ENCODE data around the gene TAB2.
A peak's percentile ranks its signal among the peaks of the same experiment; 100 is the strongest.

Gene TAB2

GRCh38 chr6:149317644-149318571, at the start of gene TAB2:
Gene TAB2, plus strand, starts transcription at chr6:149317712. Its CDS starts 52,286 bp downstream, at chr6:149369998.
- peak; percentile 27 to 76 for DNase-seq (ENCODE audit: low read depth in 1 of 2, low spot score in 1 of 2)

- DNase-seq (ENCODE audit: low read depth in 1 of 2, low spot score in 1 of 2) = no peak
These were observed 49.4 kb upstream of the TAB2 start for GRCh38 chr6:149268146-149268545.

- DNase-seq (ENCODE audit: low read depth in 1 of 2, low spot score in 1 of 2) = no peak
These were observed 48.7 kb upstream of the TAB2 start for GRCh38 chr6:149268768-149269167.

- no peak for DNase-seq (ENCODE audit: low read depth in 1 of 2, low spot score in 1 of 2)
These were observed 46.9 kb upstream of the TAB2 start for GRCh38 chr6:149270616-149271015.

GRCh38 chr6:149271348-149272340, 45.9 kb upstream of the TAB2 start:
- DNase-seq (ENCODE audit: low read depth in 1 of 2, low spot score in 1 of 2) = peak in 1 of 2 donors; percentile 31

- no peak for DNase-seq (ENCODE audit: low read depth in 1 of 2, low spot score in 1 of 2)
These were observed 44.2 kb upstream of the TAB2 start for GRCh38 chr6:149273318-149273717.

GRCh38 chr6:149275621-149276020, 41.9 kb upstream of the TAB2 start:
- no peak for DNase-seq (ENCODE audit: low read depth in 1 of 2, low spot score in 1 of 2)

- DNase-seq (ENCODE audit: low read depth in 1 of 2, low spot score in 1 of 2) = no peak
These were observed 39.9 kb upstream of the TAB2 start for GRCh38 chr6:149277621-149278020.

- DNase-seq (ENCODE audit: low read depth in 1 of 2, low spot score in 1 of 2) = no peak
These were observed 38.5 kb upstream of the TAB2 start for GRCh38 chr6:149278997-149279396.

- DNase-seq (ENCODE audit: low read depth in 1 of 2, low spot score in 1 of 2) = no peak
These were observed 32.6 kb upstream of the TAB2 start for GRCh38 chr6:149284904-149285303.

- no peak for DNase-seq (ENCODE audit: low read depth in 1 of 2, low spot score in 1 of 2)
These were observed 31.9 kb upstream of the TAB2 start for GRCh38 chr6:149285626-149286025.

- no peak for DNase-seq (ENCODE audit: low read depth in 1 of 2, low spot score in 1 of 2)
These were observed 30.6 kb upstream of the TAB2 start for GRCh38 chr6:149286905-149287304.

- no peak for DNase-seq (ENCODE audit: low read depth in 1 of 2, low spot score in 1 of 2)
These were observed 28.2 kb upstream of the TAB2 start for GRCh38 chr6:149289192-149289781.

- no peak for DNase-seq (ENCODE audit: low read depth in 1 of 2, low spot score in 1 of 2)
These were observed 27.5 kb upstream of the TAB2 start for GRCh38 chr6:149289966-149290365.

- DNase-seq (ENCODE audit: low read depth in 1 of 2, low spot score in 1 of 2) = no peak
These were observed 24.3 kb upstream of the TAB2 start for GRCh38 chr6:149293244-149293643.

- no peak for DNase-seq (ENCODE audit: low read depth in 1 of 2, low spot score in 1 of 2)
These were observed 16.9 kb upstream of the TAB2 start for GRCh38 chr6:149300563-149300962.

- DNase-seq (ENCODE audit: low read depth in 1 of 2, low spot score in 1 of 2) = no peak
These were observed 14.8 kb upstream of the TAB2 start for GRCh38 chr6:149302723-149303122.

- no peak for DNase-seq (ENCODE audit: low read depth in 1 of 2, low spot score in 1 of 2)
These were observed 14.0 kb upstream of the TAB2 start for GRCh38 chr6:149303468-149303867.

GRCh38 chr6:149305372-149305771, 12.1 kb upstream of the TAB2 start:
- no peak for DNase-seq (ENCODE audit: low read depth in 1 of 2, low spot score in 1 of 2)

- no peak for DNase-seq (ENCODE audit: low read depth in 1 of 2, low spot score in 1 of 2)
These were observed 10.5 kb upstream of the TAB2 start for GRCh38 chr6:149306967-149307366.

- no peak for DNase-seq (ENCODE audit: low read depth in 1 of 2, low spot score in 1 of 2)
These were observed 6.2 kb upstream of the TAB2 start for GRCh38 chr6:149311293-149311692.

Measured in activated T-helper 1 cell treated with anti-CD3 and anti-CD28 coated beads, Interleukin-2, amount 50 U/mL, for 16 hours (primary cell).